ENCODE data around the gene CMIP. TPM values are rescaled to one million over a fixed set of nuclear protein-coding genes. Genes with fewer than 3 reads are reported as not detected.
"Not testable (repeated sequence)": the region's sequence is repeated elsewhere in the genome, so short reads cannot be mapped to it uniquely, and the experiment has no call there.

Gene CMIP
- total RNA-seq, 1 experiment from 2014 or later, result 12.7 TPM

DNA sequence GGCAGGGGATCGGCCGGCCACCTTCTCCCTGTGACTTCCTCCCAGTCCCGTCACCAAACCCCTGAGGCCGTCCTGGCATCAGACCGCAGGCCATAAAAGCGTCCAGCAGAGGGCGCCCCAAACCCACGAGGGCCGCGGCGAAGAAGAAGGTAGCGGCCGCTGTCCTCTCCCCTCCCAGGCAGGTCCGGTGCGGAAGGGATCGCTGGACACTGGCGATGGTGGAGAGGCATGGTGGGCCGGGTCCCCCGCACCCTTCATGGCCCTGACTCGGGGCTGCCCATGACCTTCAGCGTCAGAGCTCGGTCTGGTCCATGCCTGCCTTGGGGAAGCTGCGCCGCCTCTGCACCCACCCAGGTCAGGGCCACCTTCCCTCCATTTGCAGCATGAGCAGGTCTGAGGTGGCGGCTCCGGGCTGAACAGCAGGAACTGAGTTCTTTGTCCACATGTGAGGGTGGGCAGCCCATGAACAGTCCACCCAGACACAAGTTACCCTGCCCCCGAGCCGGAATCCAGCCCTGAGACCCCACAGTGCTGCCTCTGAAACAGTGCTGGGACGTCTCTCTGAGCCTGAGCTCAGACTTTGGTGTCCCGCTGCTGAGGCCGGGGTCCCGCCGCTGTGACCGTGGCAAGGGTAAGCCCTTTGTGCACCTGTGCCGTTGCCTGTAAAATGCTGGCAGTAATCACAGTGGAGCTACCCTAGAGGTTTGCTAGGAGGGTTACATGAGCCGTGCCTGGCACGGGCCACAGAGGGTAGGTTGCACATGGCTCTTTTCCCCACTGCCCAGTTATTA is 40.8 kb upstream of the CMIP start:
- no peak overlapping the region for H3K4me3 ChIP-seq (ENCODE audit: low read length)
- no peak overlapping the region for H3K27ac ChIP-seq (ENCODE audit: low read length)
- H2AFZ ChIP-seq (ENCODE audit: low read length), result no peak overlapping the region
- H3K4me2 ChIP-seq (ENCODE audit: low read depth, low read length, poor library complexity, severe bottlenecking), result peak overlapping the region; percentile 13
- H3K79me2 ChIP-seq (ENCODE audit: low read length), result no peaks in the 10 kb centered on the region
- no peaks in the 10 kb centered on the region for H3K4me1 ChIP-seq (ENCODE audit: low read length)
- no peaks in the 10 kb centered on the region for H3K9me3 ChIP-seq (ENCODE audit: low read length)
- no peak overlapping the region for H3K9ac ChIP-seq (ENCODE audit: low read length)
- no peaks in the 10 kb centered on the region for H3K9me2 ChIP-seq (replicated peaks; ENCODE audit: insufficient read depth, low read length)
- DNase-seq, result peak; percentile 92
- no peaks in the 10 kb centered on the region for H3K27me3 ChIP-seq (ENCODE audit: low read length)
- H3K36me3 ChIP-seq (ENCODE audit: insufficient read depth, low read length), result no peaks in the 10 kb centered on the region
- no peaks in the 10 kb centered on the region for H4K20me1 ChIP-seq (ENCODE audit: insufficient read depth, low read depth, low read length)

DNA sequence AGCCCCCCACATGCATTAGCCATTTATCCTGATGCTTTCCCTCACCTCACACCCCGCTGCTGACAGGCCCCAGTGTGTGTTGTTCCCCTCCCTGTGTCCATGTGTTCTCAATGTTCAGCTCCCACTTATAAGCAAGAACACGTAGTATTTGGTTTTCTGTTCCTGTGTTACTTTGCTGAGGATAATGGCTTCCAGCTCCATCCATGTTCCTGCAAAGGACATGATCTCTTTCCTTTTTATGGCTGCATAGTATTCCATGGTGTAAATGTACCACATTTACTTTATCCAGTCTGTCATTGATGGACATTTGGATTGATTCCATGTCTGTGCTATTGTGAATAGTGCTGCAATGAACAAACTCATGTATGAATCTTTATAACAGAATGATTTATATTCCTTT is 39.6 kb upstream of the CMIP start:
- not testable (repeated sequence) for H3K9ac ChIP-seq (ENCODE audit: low read length); H3K9me3 ChIP-seq (ENCODE audit: low read length); DNase-seq; H3K27me3 ChIP-seq (ENCODE audit: low read length); H4K20me1 ChIP-seq (ENCODE audit: insufficient read depth, low read depth, low read length); H3K36me3 ChIP-seq (ENCODE audit: insufficient read depth, low read length); H2AFZ ChIP-seq (ENCODE audit: low read length); H3K4me1 ChIP-seq (ENCODE audit: low read length); H3K27ac ChIP-seq (ENCODE audit: low read length); H3K4me3 ChIP-seq (ENCODE audit: low read length); H3K4me2 ChIP-seq (ENCODE audit: low read depth, low read length, poor library complexity, severe bottlenecking); H3K9me2 ChIP-seq (replicated peaks; ENCODE audit: insufficient read depth, low read length); H3K79me2 ChIP-seq (ENCODE audit: low read length)

DNA sequence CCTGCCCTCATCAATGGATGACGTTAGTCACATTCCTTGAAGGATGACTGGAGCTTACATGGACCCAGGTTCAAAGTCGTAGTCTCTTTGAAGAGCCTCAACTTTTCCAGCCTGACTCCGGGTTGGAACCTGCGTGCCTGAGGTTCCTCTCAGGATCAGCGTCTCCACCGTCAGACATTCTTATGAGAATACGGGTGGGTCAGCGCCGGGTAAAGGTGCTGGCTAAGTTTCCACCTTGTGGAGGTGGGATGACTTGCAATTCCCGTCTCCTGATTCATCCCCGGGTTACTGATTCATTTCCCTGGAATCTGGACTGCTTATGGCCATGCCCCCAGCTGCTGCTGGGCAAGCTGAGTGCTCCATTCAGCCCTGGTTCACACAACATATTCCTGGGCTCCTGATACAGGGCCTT is 38.9 kb upstream of the CMIP start:
- Histone ChIP-seq H3K9me2 (replicated peaks; ENCODE audit: insufficient read depth, low read length) (no peaks in the 10 kb centered on the region), H2AFZ (ENCODE audit: low read length) (no peak overlapping the region), H3K9ac (ENCODE audit: low read length) (no peak overlapping the region)

DNA sequence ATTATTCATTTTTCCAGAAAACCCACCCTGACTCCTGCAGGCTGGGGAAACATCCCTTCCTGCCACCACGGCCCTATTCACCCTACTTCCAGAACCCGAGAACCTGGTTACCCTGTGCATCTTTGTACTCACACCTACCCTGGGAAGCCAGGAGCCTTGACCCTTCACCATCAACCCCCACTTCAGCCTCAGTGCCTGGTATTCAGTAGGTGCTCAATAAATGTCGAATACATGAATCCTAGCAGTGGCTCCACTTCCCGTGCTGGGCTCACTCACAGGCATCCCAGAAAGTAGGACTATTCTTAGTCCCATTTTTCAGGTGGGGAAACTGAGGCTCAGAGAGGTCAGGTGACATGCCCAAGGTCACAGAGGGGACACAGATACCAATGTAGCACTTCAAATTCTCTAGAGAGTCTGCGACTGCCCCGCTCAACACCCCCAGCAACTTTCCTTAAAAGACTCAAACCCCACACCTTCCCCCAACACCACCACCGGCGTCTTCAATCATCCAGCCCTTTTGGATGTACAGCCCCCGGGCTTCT is 36.1 kb upstream of the CMIP start:
- Histone ChIP-seq H3K27me3 (ENCODE audit: low read length) (no peaks in the 10 kb centered on the region), H3K36me3 (ENCODE audit: insufficient read depth, low read length) (no peaks in the 10 kb centered on the region), H2AFZ (ENCODE audit: low read length) (no peak overlapping the region), H3K9ac (ENCODE audit: low read length) (no peak overlapping the region), H3K4me3 (ENCODE audit: low read length) (no peak overlapping the region), H3K9me3 (ENCODE audit: low read length) (no peaks in the 10 kb centered on the region), H3K4me1 (ENCODE audit: low read length) (no peaks in the 10 kb centered on the region), H3K79me2 (ENCODE audit: low read length) (no peaks in the 10 kb centered on the region), H3K9me2 (replicated peaks; ENCODE audit: insufficient read depth, low read length) (no peaks in the 10 kb centered on the region), H3K4me2 (ENCODE audit: low read depth, low read length, poor library complexity, severe bottlenecking) (no peak overlapping the region), H3K27ac (ENCODE audit: low read length) (no peak overlapping the region), H4K20me1 (ENCODE audit: insufficient read depth, low read depth, low read length) (no peaks in the 10 kb centered on the region)
- DNase-seq, result no peak

More for the DNA sequence above, 38.9 kb upstream of the CMIP start:
- Histone ChIP-seq H4K20me1 (ENCODE audit: insufficient read depth, low read depth, low read length) (no peaks in the 10 kb centered on the region), H3K4me1 (ENCODE audit: low read length) (no peaks in the 10 kb centered on the region), H3K9me3 (ENCODE audit: low read length) (no peaks in the 10 kb centered on the region), H3K36me3 (ENCODE audit: insufficient read depth, low read length) (no peaks in the 10 kb centered on the region), H3K79me2 (ENCODE audit: low read length) (no peaks in the 10 kb centered on the region), H3K27ac (ENCODE audit: low read length) (no peak overlapping the region), H3K4me2 (ENCODE audit: low read depth, low read length, poor library complexity, severe bottlenecking) (no peak overlapping the region), H3K4me3 (ENCODE audit: low read length) (no peak overlapping the region), H3K27me3 (ENCODE audit: low read length) (no peaks in the 10 kb centered on the region)
- DNase-seq, result no peak

DNA sequence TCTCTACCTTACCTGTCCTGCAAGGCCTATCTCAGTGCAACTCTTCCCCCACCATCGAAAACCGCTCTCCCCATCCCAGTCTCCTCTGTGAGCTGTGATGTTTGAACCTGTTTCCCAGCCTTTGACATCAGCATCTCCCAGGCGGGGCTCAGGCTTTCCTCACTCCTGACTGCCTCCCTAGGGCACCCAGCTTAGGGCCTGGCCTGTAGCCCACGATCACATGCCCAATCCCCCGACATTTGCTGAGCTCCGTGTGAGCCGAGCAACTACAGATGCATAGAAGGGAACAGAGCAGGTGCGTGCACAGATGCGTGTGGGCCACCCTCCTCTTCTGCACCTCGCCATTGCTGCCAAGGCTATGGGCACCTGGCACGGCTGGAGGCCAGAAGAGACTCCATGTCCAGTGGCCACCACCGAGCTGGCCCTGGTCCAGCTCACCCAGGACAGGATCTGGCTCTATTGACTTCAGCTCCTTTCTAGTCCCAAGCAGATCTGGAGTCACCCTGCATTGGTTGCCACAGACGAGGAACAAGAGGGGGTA is 35.5 kb upstream of the CMIP start:
- Histone ChIP-seq H4K20me1 (ENCODE audit: insufficient read depth, low read depth, low read length) (no peaks in the 10 kb centered on the region), H3K9ac (ENCODE audit: low read length) (no peak overlapping the region), H3K9me2 (replicated peaks; ENCODE audit: insufficient read depth, low read length) (no peaks in the 10 kb centered on the region), H3K79me2 (ENCODE audit: low read length) (no peaks in the 10 kb centered on the region), H3K27ac (ENCODE audit: low read length) (no peak overlapping the region), H2AFZ (ENCODE audit: low read length) (no peak overlapping the region), H3K27me3 (ENCODE audit: low read length) (no peaks in the 10 kb centered on the region), H3K4me1 (ENCODE audit: low read length) (no peaks in the 10 kb centered on the region), H3K4me3 (ENCODE audit: low read length) (no peak overlapping the region), H3K9me3 (ENCODE audit: low read length) (no peaks in the 10 kb centered on the region), H3K4me2 (ENCODE audit: low read depth, low read length, poor library complexity, severe bottlenecking) (no peak overlapping the region), H3K36me3 (ENCODE audit: insufficient read depth, low read length) (no peaks in the 10 kb centered on the region)
- DNase-seq, result no peak

DNA sequence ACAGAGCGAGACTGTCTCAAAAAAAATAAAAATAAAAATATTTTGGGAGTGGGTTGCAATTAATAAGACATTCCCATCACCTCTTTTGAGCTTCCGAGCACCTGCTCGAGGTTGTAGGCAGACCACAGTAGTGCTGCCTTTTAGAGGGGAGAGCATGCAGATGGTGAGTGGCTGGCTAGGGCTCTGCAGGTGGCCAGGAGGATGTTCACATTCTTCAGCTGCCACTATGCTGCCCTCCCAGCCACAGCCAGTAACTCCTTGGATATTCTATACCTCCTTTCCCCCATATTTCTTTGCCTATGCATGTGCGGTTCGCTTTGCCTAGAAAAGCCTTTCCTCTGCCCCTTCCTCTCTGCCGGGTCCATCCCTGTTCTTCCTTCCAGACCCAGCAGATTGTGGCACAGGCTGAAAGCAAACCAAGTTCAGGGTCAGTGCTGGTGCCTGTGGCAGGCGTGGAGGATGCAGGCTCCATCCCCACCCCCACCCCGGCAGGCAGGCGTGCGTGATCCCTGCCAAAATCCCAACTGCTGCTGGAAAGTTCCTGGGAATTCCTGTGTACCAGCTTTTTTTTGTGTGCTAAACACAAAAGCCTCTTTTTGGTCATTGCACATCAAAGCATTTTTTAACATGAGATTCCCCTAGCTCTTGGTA is 33.8 kb upstream of the CMIP start:
- Histone ChIP-seq H3K27ac (ENCODE audit: low read length) (no peak overlapping the region), H3K4me3 (ENCODE audit: low read length) (no peak overlapping the region), H3K27me3 (ENCODE audit: low read length) (no peaks in the 10 kb centered on the region), H3K9me2 (replicated peaks; ENCODE audit: insufficient read depth, low read length) (no peaks in the 10 kb centered on the region), H4K20me1 (ENCODE audit: insufficient read depth, low read depth, low read length) (no peaks in the 10 kb centered on the region), H3K9ac (ENCODE audit: low read length) (no peak overlapping the region), H3K9me3 (ENCODE audit: low read length) (no peaks in the 10 kb centered on the region), H2AFZ (ENCODE audit: low read length) (no peak overlapping the region), H3K36me3 (ENCODE audit: insufficient read depth, low read length) (no peaks in the 10 kb centered on the region), H3K79me2 (ENCODE audit: low read length) (no peaks in the 10 kb centered on the region), H3K4me2 (ENCODE audit: low read depth, low read length, poor library complexity, severe bottlenecking) (no peak overlapping the region), H3K4me1 (ENCODE audit: low read length) (peaks cover 6% of the 10 kb centered on the region)
- DNase-seq, result no peak

DNA sequence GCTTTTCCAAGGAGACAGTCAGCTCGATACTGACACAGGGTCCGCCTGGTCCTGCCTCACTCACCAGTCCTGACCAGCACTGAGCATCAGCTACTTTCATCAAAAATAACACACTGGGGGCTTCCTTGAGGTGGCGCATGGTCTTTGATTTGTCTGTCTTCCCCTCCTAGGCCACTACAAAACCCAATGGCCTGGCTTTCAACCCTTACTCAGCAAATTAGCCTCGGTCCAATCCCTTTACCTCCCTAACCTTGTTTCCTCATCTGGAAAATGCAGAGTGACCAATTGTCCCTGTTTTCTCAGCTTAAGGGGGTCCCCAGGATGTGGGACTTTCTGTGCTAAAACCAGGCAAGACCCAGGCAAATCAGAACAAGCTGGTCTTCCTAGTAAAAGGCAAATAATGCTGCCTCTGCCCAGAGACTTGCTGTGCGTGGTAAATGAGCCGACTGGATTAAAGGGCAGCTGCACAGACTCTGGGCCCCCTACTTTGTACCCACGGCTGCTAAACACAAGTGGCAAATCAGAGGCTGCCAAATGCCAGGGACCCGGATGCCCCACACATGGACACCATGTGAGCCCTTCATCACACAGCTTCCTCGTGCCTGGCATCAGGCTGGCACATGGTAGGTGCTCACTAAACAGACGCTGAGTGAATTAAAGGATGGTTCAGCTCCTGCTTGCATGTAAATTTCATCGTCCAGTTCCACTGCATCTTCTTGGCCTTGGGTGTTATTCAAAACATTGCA is 31.2 kb upstream of the CMIP start:
- no peaks in the 10 kb centered on the region for H3K27me3 ChIP-seq (ENCODE audit: low read length)
- peaks cover 6% of the 10 kb centered on the region for H3K4me1 ChIP-seq (ENCODE audit: low read length)
- no peak for DNase-seq
- H2AFZ ChIP-seq (ENCODE audit: low read length), result no peak overlapping the region
- H3K9ac ChIP-seq (ENCODE audit: low read length), result no peak overlapping the region
- no peak overlapping the region for H3K4me2 ChIP-seq (ENCODE audit: low read depth, low read length, poor library complexity, severe bottlenecking)
- H3K9me3 ChIP-seq (ENCODE audit: low read length), result no peaks in the 10 kb centered on the region
- H3K9me2 ChIP-seq (replicated peaks; ENCODE audit: insufficient read depth, low read length), result no peaks in the 10 kb centered on the region
- no peak overlapping the region for H3K4me3 ChIP-seq (ENCODE audit: low read length)
- H3K79me2 ChIP-seq (ENCODE audit: low read length), result no peaks in the 10 kb centered on the region
- no peaks in the 10 kb centered on the region for H3K36me3 ChIP-seq (ENCODE audit: insufficient read depth, low read length)
- no peaks in the 10 kb centered on the region for H4K20me1 ChIP-seq (ENCODE audit: insufficient read depth, low read depth, low read length)
- H3K27ac ChIP-seq (ENCODE audit: low read length), result no peak overlapping the region

DNA sequence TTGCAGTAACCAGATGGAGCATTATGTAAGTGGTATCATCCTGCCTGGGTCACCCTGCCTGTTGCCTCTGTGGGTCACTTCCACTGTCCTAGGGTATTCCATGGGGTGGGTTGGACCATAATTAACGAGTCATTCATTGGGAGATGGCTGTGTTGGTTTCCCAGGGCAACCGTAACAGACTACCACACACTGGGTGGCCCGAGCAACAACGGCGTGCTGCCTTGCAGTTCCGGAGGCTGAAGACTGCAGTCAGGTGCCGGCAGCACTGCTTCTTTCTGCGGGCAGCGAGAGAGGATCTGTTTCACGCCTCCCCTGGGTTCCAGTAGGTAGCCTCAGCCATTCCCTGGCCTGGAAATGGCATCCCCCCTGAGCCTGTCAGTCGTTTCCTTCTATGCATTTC is 28.9 kb upstream of the CMIP start:
- no peaks in the 10 kb centered on the region for H3K36me3 ChIP-seq (ENCODE audit: insufficient read depth, low read length)
- peaks cover 6% of the 10 kb centered on the region for H3K4me1 ChIP-seq (ENCODE audit: low read length)
- no peaks in the 10 kb centered on the region for H3K9me2 ChIP-seq (replicated peaks; ENCODE audit: insufficient read depth, low read length)
- no peaks in the 10 kb centered on the region for H3K79me2 ChIP-seq (ENCODE audit: low read length)
- no peaks in the 10 kb centered on the region for H3K9me3 ChIP-seq (ENCODE audit: low read length)
- H3K27ac ChIP-seq (ENCODE audit: low read length), result no peak overlapping the region
- H3K4me2 ChIP-seq (ENCODE audit: low read depth, low read length, poor library complexity, severe bottlenecking), result no peak overlapping the region
- H2AFZ ChIP-seq (ENCODE audit: low read length), result no peak overlapping the region
- no peak overlapping the region for H3K9ac ChIP-seq (ENCODE audit: low read length)
- no peaks in the 10 kb centered on the region for H3K27me3 ChIP-seq (ENCODE audit: low read length)
- no peak overlapping the region for H3K4me3 ChIP-seq (ENCODE audit: low read length)
- DNase-seq, result no peak
- H4K20me1 ChIP-seq (ENCODE audit: insufficient read depth, low read depth, low read length), result no peaks in the 10 kb centered on the region
